ENCODE results near the gene MYO3B.

DNA sequence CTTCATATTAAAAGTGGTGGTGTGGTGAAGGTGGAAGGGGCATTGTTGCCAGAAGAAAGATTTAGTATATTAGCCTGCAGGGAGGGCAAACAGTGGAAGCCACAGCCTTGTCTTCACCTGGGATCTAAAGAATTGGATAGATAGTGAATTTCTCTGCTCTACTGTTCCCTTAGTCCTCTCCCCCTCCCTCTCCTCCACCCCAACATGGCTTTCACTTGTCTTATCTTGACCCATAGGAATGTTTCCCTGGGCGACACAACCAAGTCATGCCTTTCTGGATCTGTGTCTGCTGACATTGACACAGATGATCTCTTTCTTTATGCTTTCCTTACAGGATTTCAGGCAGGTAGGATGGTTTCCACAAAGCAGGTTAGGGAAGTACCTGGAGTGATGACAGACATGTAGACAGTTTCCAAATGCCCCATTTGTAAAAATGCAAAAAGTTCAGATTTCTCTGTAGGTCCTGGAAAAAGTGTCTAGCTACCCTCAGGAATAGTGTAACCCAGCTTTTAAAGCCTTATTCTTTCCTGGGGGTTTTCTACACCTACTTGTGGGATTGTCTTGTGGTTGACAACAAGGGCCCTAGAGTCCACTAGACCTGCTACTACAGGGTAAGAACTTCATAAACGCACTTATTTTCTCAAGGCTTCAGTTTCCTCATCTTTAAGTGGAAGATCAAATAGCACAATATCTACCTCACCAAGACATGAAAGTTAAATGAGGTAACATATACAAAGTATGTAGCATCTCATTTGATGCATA is 353.0 kb downstream of the MYO3B start:
- TF ChIP-seq, protein P1, sequence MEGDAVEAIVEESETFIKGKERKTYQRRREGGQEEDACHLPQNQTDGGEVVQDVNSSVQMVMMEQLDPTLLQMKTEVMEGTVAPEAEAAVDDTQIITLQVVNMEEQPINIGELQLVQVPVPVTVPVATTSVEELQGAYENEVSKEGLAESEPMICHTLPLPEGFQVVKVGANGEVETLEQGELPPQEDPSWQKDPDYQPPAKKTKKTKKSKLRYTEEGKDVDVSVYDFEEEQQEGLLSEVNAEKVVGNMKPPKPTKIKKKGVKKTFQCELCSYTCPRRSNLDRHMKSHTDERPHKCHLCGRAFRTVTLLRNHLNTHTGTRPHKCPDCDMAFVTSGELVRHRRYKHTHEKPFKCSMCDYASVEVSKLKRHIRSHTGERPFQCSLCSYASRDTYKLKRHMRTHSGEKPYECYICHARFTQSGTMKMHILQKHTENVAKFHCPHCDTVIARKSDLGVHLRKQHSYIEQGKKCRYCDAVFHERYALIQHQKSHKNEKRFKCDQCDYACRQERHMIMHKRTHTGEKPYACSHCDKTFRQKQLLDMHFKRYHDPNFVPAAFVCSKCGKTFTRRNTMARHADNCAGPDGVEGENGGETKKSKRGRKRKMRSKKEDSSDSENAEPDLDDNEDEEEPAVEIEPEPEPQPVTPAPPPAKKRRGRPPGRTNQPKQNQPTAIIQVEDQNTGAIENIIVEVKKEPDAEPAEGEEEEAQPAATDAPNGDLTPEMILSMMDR (conservative IDR thresholded peaks at IDR 0.05; ENCODE audit: low read depth, low read length): no peak
- TF ChIP-seq EZH2 (IDR thresholded peaks at IDR 0.05; ENCODE audit: borderline replicate concordance, low read depth, low read length, poor library complexity, severe bottlenecking): no peak
